Upper lobe of left lung (tissue), 6 donors: Measurements from ENCODE around the gene KIF18B. TPM values are rescaled to one million over a fixed set of nuclear protein-coding genes. Genes with fewer than 3 reads are reported as not detected.

Experiments
- ATAC-seq, 2 donors: fragments of 200-7000 bp; cut with Tn5 transposase; one replicate each; pipeline ENCODE4 v1.9.1; 2022; ENCODE audit warnings: mild to moderate bottlenecking in 2 of 2, moderate library complexity in 2 of 2; ENCODE audit not compliant: low FRiP score in 2 of 2
- DNase-seq, 2 donors: peaks; one replicate each; pipeline ENCODE4 v3.0.0-alpha.2; 2019 to 2020
- H3K27ac ChIP-seq, 4 donors: fragments of 200-600 bp; sonication (generic); one replicate each; pipeline ENCODE4 v1.5.1; 2016 to 2019
- H3K27me3 ChIP-seq, 4 donors: fragments of 200-600 bp; sonication (generic); one replicate each; pipeline ENCODE4 v1.5.1; 2017 to 2019
- H3K36me3 ChIP-seq, 4 donors: fragments of 200-600 bp; sonication (generic); one replicate each; pipeline ENCODE4 v1.5.1; 2016 to 2019
- H3K4me1 ChIP-seq, 4 donors: fragments of 200-600 bp; sonication (generic); one replicate each; pipeline ENCODE4 v1.5.1; 2018 to 2019
- H3K4me3 ChIP-seq, 4 donors: fragments of 200-600 bp; sonication (generic); one replicate each; pipeline ENCODE4 v1.5.1; 2017 to 2019; ENCODE audit warnings: mild to moderate bottlenecking in 2 of 4, moderate library complexity in 1 of 4
- H3K9me3 ChIP-seq, 4 donors: fragments of 200-600 bp; sonication (generic); one replicate each; pipeline ENCODE4 v1.5.1; 2018 to 2019
- CTCF ChIP-seq, 6 experiments: fragments of 450-650 bp in 4 of 6; fragments of 200-600 bp in 2 of 6; sonication (generic) in 2 of 6; IDR thresholded peaks; one replicate each; pipeline ENCODE4 v1.5.1; 2016 to 2019; ENCODE audit warnings: antibody characterized with exemption in 6 of 6
- EP300 ChIP-seq, 4 donors: sonication (generic); formaldehyde crosslinking; IDR thresholded peaks; one replicate each; pipeline ENCODE4 v1.5.1; 2017; ENCODE audit warnings: antibody characterized with exemption in 4 of 4, control low read depth in 2 of 4
- POLR2A ChIP-seq, 4 donors: fragments of 450-650 bp; IDR thresholded peaks; one replicate each; pipeline ENCODE4 v1.5.1; 2016 to 2017; ENCODE audit warnings: antibody characterized with exemption in 4 of 4, mild to moderate bottlenecking in 2 of 4
- POLR2AphosphoS5 ChIP-seq, 2 donors: sonication (generic); formaldehyde crosslinking; IDR thresholded peaks; one replicate each; pipeline ENCODE4 v1.5.1; 2017; ENCODE audit warnings: antibody characterized with exemption in 2 of 2
- WGBS, 2 donors: methylation state at CpG; one replicate each; pipeline ENCODE4 v1.1.5; 2017 to 2018; 5-methylcytosine and 5-hydroxymethylcytosine counted together
- total RNA-seq, 6 donors: library from RNA; depleted of rRNA in 4 of 6; stranded (reverse); fragments of >200 nt in 4 of 6; gene quantifications; one replicate each; pipeline versions ENCODE4 v1.1.0 to v1.2.1, GENCODE V29; 2016 to 2021
- donor health status: DM: no; HTN: no; CAD: no; lungs with moderate emphysema.
- donor health status: DM: no; HTN: yes; CAD: no; lungs with severe emphysema.

The KIF18B gene
- total RNA-seq, 6 donors from 2014 or later, result 0.49 to 2.9 (median 1.3) TPM

DNA sequence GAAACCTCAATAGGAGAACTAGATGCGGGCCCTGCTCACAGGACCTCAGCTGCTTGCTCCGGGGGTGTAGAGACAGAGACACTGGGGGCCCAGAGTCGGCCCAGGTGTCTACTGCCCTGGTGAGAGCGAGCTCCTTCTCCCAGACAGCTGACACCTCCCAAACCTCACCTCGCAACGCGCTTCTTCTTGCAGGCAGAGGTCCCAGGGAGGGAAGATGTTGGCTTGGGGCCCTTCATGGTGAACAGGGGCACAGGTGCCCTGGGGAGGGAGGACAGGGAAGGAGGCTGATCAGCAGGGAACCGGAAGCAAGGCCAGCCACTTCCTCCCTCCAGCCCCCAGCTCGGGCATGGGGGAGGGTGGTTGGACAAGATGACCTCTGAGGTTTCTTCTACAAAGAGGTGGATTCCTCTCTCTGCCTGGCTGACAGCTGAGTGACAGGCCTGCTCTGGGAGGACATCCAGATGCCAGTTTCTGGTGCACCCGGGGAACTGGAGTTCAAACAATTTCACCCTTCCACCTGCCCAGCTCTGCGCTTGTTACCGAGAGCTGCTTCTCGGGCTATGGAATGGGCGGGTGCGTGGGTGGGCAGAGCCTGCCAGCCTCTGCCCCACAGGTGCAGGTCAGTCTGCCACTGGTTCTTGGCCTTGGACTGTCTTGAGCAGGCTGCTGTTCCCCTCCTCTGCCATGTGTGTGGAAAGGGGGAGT, 20.6 kb downstream of the KIF18B start:
- WGBS, 2 donors, result 90 to 92% methylated on average over 15 of the region's 15 CpGs
- no peaks in the 10 kb centered on the region for H3K4me1 ChIP-seq
- ATAC-seq, result no peak
- TF ChIP-seq POLR2A (IDR thresholded peaks at IDR 0.05) (no peak), POLR2AphosphoS5 (IDR thresholded peaks at IDR 0.05) (no peak), EP300 (IDR thresholded peaks at IDR 0.05) (no peak), CTCF (IDR thresholded peaks at IDR 0.05) (no peak)
- H3K27me3 ChIP-seq, result no peaks in the 10 kb centered on the region
- no peaks in the 10 kb centered on the region for H3K36me3 ChIP-seq
- H3K4me3 ChIP-seq, result no peak overlapping the region
- H3K27ac ChIP-seq, result no peak overlapping the region
- no peaks in the 10 kb centered on the region for H3K9me3 ChIP-seq
- no peak for DNase-seq

GRCh38 chr17:44925731-44926697, 21.6 kb downstream of the KIF18B start:
- Histone ChIP-seq H3K36me3 (no peaks in the 10 kb centered on the region), H3K4me3 (no peak overlapping the region), H3K27ac (no peak overlapping the region), H3K9me3 (no peaks in the 10 kb centered on the region), H3K27me3 (no peaks in the 10 kb centered on the region), H3K4me1 (no peaks in the 10 kb centered on the region)
- DNase-seq, result no peak
- 94 to 96% methylated on average over 18 of the region's 18 CpGs for WGBS, 2 donors
- ATAC-seq, result no peak
- TF ChIP-seq EP300 (IDR thresholded peaks at IDR 0.05), result no peak
- TF ChIP-seq CTCF (IDR thresholded peaks at IDR 0.05), result no peak
- no peak for TF ChIP-seq POLR2A (IDR thresholded peaks at IDR 0.05)
- TF ChIP-seq POLR2AphosphoS5 (IDR thresholded peaks at IDR 0.05), result no peak

GRCh38 chr17:44924107-44924544, 23.4 kb downstream of the KIF18B start:
- Histone ChIP-seq H3K27ac (no peak overlapping the region), H3K4me1 (no peaks in the 10 kb centered on the region), H3K27me3 (no peaks in the 10 kb centered on the region), H3K4me3 (no peak overlapping the region), H3K36me3 (no peaks in the 10 kb centered on the region), H3K9me3 (no peaks in the 10 kb centered on the region)
- WGBS, 2 donors, result 86 to 95% methylated on average over 9 of the region's 9 CpGs
- TF ChIP-seq CTCF (IDR thresholded peaks at IDR 0.05), result no peak
- TF ChIP-seq EP300 (IDR thresholded peaks at IDR 0.05), result no peak
- TF ChIP-seq POLR2AphosphoS5 (IDR thresholded peaks at IDR 0.05), result no peak
- TF ChIP-seq POLR2A (IDR thresholded peaks at IDR 0.05), result no peak
- no peak for DNase-seq
- ATAC-seq, result no peak

GRCh38 chr17:44922746-44923470, 24.7 kb downstream of the KIF18B start:
- no peaks in the 10 kb centered on the region for H3K36me3 ChIP-seq
- WGBS, 2 donors, result 74 to 78% methylated on average over 16 to 19 of the region's 19 CpGs
- no peak overlapping the region for H3K27ac ChIP-seq
- H3K4me3 ChIP-seq, result no peak overlapping the region
- DNase-seq (no peak), ATAC-seq (no peak)
- TF ChIP-seq POLR2A (IDR thresholded peaks at IDR 0.05), result no peak
- TF ChIP-seq EP300 (IDR thresholded peaks at IDR 0.05), result no peak
- no peak for TF ChIP-seq POLR2AphosphoS5 (IDR thresholded peaks at IDR 0.05)
- TF ChIP-seq CTCF (IDR thresholded peaks at IDR 0.05), result no peak
- H3K9me3 ChIP-seq, result no peaks in the 10 kb centered on the region
- H3K4me1 ChIP-seq, result no peaks in the 10 kb centered on the region
- H3K27me3 ChIP-seq, result no peaks in the 10 kb centered on the region
